ENCODE measurements around the gene CLSTN1.
A peak's percentile ranks its signal among the peaks of the same experiment; 100 is the strongest.
"Not testable (repeated sequence)": the region's sequence is repeated elsewhere in the genome, so short reads cannot be mapped to it uniquely, and the experiment has no call there.

CLSTN1 gene

GRCh38 chr1:9726905-9727595 is 96.7 kb downstream of the CLSTN1 start:
- in situ Hi-C loops (cut with HindIII; ENCODE audit: low pct_ligation_motif_present, low pct_unique_long_range_greater_than_20kb, low sequenced_read_pairs), result no loop called here
- DNase-seq, result no peak

GRCh38 chr1:9726406-9726805 is 97.4 kb downstream of the CLSTN1 start:
- no peak for DNase-seq
- in situ Hi-C loops (cut with HindIII; ENCODE audit: low pct_ligation_motif_present, low pct_unique_long_range_greater_than_20kb, low sequenced_read_pairs), result no loop called here

GRCh38 chr1:9724706-9725476 is 98.9 kb downstream of the CLSTN1 start:
- in situ Hi-C loops (cut with HindIII; ENCODE audit: low pct_ligation_motif_present, low pct_unique_long_range_greater_than_20kb, low sequenced_read_pairs), result no loop called here
- peak; percentile 63 for DNase-seq

- DNase-seq, result no peak
- in situ Hi-C loops (cut with HindIII; ENCODE audit: low pct_ligation_motif_present, low pct_unique_long_range_greater_than_20kb, low sequenced_read_pairs), result no loop called here
Measured at GRCh38 chr1:9723926-9724325, 99.8 kb downstream of the CLSTN1 start.

GRCh38 chr1:9723068-9723805 is 100.5 kb downstream of the CLSTN1 start:
- no peak for DNase-seq
- in situ Hi-C loops (cut with HindIII; ENCODE audit: low pct_ligation_motif_present, low pct_unique_long_range_greater_than_20kb, low sequenced_read_pairs), result no loop called here

GRCh38 chr1:9722378-9722749 is 101.4 kb downstream of the CLSTN1 start:
- in situ Hi-C loops (cut with HindIII; ENCODE audit: low pct_ligation_motif_present, low pct_unique_long_range_greater_than_20kb, low sequenced_read_pairs), result no loop called here

GRCh38 chr1:9721606-9722377 is 102.0 kb downstream of the CLSTN1 start:
- DNase-seq, result peak; percentile 27
- in situ Hi-C loops (cut with HindIII; ENCODE audit: low pct_ligation_motif_present, low pct_unique_long_range_greater_than_20kb, low sequenced_read_pairs), result no loop called here

More at GRCh38 chr1:9722378-9722749, 101.4 kb downstream of the CLSTN1 start:
- DNase-seq, result no peak

GRCh38 chr1:9720785-9721605 is 102.8 kb downstream of the CLSTN1 start:
- no peak for DNase-seq
- in situ Hi-C loops (cut with HindIII; ENCODE audit: low pct_ligation_motif_present, low pct_unique_long_range_greater_than_20kb, low sequenced_read_pairs), result no loop called here

GRCh38 chr1:9719978-9720722 is 103.6 kb downstream of the CLSTN1 start:
- DNase-seq, result no peak
- in situ Hi-C loops (cut with HindIII; ENCODE audit: low pct_ligation_motif_present, low pct_unique_long_range_greater_than_20kb, low sequenced_read_pairs), result no loop called here

GRCh38 chr1:9718006-9718680 is 105.6 kb downstream of the CLSTN1 start:
- in situ Hi-C loops (cut with HindIII; ENCODE audit: low pct_ligation_motif_present, low pct_unique_long_range_greater_than_20kb, low sequenced_read_pairs), result no loop called here
- no peak for DNase-seq

- DNase-seq, result no peak
- in situ Hi-C loops (cut with HindIII; ENCODE audit: low pct_ligation_motif_present, low pct_unique_long_range_greater_than_20kb, low sequenced_read_pairs), result no loop called here
Measured at GRCh38 chr1:9717193-9718005, 106.4 kb downstream of the CLSTN1 start.

GRCh38 chr1:9716404-9717192 is 107.2 kb downstream of the CLSTN1 start:
- in situ Hi-C loops (cut with HindIII; ENCODE audit: low pct_ligation_motif_present, low pct_unique_long_range_greater_than_20kb, low sequenced_read_pairs), result no loop called here

GRCh38 chr1:9715536-9716226 is 108.1 kb downstream of the CLSTN1 start:
- in situ Hi-C loops (cut with HindIII; ENCODE audit: low pct_ligation_motif_present, low pct_unique_long_range_greater_than_20kb, low sequenced_read_pairs), result no loop called here
- no peak for DNase-seq

More at GRCh38 chr1:9716404-9717192, 107.2 kb downstream of the CLSTN1 start:
- no peak for DNase-seq

GRCh38 chr1:9714257-9714718 is 109.5 kb downstream of the CLSTN1 start:
- in situ Hi-C loops (cut with HindIII; ENCODE audit: low pct_ligation_motif_present, low pct_unique_long_range_greater_than_20kb, low sequenced_read_pairs), result no loop called here
- no peak for DNase-seq

- in situ Hi-C loops (cut with HindIII; ENCODE audit: low pct_ligation_motif_present, low pct_unique_long_range_greater_than_20kb, low sequenced_read_pairs); DNase-seq: not testable (repeated sequence)
Measured at GRCh38 chr1:9712767-9713166, 111.0 kb downstream of the CLSTN1 start.
